SW 1271 (cell line): ENCODE data around the gene BEX4.
"Not testable (repeated sequence)": the region's sequence is repeated elsewhere in the genome, so short reads cannot be mapped to it uniquely, and the experiment has no call there.

ENCODE experiments used
- DNase-seq, 2 experiments: peaks; one replicate each; lab custom pipeline; 2025; lab: John Stamatoyannopoulos, UW

The BEX4 gene, protein sequence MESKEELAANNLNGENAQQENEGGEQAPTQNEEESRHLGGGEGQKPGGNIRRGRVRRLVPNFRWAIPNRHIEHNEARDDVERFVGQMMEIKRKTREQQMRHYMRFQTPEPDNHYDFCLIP

DNA sequence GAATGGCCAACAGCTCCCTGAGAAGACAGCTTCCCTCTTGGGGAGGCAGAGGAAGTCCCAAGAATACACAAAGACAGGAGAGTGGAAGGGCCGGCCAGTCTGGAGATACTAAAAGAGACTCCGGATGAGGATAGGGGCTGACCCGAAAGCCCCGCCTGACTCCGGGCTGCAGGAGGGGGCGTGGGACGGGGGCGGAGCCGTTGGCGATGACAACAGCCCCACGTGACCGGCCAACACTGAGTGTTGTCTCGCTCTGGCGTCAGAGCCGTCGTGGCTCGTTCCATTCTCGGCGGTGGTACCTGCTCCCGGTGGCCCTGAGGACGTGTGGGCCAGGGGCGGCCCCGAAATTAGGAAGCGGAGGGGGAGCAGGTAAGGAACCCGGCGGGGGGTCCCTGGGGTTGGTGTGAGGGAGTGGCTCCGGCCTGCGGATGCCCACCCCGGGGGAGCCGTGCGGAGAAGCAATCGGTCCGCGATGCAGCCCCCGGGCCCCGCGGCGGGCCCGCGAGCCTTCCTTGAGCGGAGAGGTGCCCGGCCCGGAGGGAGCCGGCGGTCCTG, at the start of gene BEX4:
BEX4 (plus strand) TSS at position 239 of the 555 bp plus-strand sequence. CDS start 1,046 bp downstream, outside the sequence.
- DNase-seq = peak; percentile 15 to 26

DNA sequence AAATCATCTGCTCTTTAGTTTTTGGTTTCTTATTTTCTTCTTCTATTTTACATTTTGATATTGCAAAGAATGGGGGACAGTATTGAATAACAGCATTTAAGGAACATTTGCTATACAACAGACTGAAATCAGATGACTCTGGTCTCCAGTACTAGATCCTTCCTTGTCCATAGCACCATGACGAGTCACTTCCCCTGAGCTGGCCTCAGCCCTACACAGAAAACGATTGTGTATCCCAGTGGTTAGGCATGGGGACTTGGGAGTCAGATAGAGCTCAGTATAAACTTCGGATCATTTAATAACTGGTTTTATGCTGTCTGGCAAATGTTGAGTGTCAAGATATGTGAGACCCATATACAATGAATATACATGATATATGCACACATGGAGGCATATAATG, 44.7 kb upstream of the BEX4 start:
- peak in 1 of 2 experiments; percentile 2 for DNase-seq

DNA sequence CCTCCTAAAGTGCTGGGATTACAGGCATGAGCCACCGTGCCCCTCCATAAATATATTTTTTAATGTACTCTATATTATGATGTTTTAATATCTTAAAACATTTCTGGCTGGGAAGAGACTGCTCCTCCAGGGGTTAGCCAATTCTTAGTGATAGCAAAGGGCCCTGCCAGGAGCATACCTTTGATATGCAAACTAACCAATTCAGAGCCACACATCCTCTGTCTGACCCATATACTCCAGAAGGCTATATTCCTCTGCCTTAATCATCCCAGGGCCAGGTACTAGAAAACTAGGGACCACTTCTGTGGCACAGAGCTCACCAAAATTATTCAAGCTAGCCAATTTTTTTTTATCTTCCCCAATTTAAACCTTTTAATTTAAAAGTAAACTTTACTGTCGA, 43.6 kb upstream of the BEX4 start:
- no peak for DNase-seq

DNA sequence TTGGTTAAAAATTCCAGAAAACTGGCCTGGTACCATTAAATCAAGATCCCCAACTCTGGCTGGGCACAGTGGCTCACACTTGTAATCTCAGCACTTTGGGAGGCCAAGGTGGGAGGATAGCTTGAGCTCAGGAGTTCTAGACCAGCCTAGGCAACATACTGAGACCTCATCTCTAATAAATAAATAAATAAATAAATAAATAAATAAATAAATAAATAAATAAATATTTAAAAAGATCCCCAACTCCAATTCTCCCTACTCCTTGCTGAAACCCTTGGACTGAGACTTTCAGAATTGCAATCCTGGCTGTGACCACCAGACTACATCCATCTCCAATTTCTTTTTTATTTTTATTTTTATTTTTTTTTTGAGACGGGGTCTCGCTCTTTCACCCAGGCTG, 39.7 kb upstream of the BEX4 start:
- DNase-seq = not testable (repeated sequence)

DNA sequence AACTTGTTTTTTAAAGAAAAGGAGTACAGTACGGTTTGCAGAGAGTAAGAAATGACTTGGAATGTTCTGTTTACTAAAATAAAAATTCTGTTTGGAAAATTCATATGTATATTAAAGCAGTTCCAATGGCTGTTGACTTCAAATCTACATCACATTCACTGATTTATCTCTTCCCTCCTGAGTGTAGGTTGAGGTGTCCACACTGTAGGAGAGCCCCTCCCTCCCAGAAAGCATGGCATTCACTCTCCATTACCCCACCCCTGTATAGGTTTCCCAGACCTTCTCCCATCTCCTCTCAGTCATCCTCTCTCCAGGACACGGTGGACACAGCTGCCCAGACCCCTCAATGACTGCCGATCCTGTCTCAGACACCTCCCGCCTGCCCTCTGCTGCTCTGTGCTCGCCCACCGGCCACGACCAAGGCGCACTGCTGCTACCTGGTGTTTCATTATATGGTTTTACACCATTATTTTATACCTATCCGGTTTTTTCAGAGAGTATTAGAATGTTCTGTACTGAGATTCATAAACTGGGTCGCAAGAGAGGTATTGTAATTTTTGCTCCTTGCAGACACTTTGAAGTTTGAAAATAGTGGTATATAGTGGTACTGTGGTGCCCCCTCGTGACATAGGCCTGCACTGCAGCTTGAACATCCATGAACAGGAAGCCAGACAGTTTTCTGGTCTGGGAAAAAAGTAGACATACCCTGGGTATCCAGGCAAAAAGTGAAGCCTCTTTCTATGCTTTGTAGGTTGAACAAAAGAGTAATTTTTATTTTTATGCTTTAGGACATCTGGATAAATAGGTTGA, 38.8 kb upstream of the BEX4 start:
- DNase-seq = no peak

DNA sequence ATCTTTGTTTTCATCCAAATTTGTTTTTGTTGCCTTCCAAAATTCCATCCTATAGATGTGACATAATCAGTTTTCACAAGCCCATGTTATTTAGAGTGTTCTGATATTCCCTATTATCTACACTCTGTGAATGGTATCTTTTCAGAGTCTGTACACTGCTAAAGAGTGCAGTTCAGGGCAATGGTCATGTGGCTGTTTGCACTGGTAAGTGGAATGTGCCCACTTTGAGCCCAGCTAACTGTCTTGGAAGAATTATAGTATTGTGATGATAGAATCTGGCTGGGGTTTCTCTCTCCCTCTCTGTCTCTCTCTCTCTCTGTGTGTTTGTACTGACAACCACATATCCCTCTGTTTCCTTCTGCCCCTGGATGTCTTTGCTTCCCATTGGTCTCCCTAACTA, 37.4 kb upstream of the BEX4 start:
- no peak for DNase-seq

DNA sequence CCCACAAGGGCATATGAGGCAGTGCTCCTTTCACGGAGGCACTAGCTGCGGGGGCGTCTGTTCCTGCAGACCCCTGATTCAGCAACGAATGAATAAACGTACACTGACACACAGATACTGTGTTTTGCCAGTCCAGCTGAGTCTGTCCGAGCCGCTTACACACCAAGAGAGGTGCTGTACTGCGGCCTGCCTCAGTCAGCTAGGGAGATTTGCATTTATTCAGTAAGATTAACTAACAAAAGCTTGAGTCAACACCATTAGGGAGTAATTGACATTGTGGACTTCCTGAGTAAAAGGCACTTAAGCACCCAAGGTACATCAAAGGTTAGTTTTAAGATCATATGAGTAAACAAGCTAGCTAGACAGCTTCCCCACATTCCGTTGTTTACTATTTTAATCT, 31.0 kb upstream of the BEX4 start:
- no peak for DNase-seq

DNA sequence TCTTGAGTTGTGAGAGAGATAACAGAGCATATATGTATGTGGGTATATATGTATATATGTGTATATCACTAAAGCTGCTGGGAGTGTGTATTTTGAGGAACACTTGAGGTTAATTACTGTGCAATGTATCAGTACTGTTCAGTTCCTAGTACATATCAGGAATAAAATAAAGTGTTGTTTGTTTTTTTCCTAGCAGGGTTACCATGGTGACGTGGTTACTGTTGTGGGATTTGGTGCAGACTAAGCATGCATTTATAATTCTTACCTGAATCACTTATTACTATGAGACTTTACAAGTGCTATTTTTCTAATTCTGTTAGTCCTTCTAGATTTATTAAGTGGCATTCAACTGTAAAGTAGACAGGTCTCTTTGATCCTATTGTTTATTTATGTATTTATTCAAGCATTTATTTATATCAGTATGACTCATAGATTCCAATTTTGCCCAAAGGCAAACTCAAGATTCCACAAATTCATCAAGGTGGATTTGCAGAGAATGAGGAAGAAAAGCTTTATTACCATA, 26.9 kb upstream of the BEX4 start:
- DNase-seq = no peak

DNA sequence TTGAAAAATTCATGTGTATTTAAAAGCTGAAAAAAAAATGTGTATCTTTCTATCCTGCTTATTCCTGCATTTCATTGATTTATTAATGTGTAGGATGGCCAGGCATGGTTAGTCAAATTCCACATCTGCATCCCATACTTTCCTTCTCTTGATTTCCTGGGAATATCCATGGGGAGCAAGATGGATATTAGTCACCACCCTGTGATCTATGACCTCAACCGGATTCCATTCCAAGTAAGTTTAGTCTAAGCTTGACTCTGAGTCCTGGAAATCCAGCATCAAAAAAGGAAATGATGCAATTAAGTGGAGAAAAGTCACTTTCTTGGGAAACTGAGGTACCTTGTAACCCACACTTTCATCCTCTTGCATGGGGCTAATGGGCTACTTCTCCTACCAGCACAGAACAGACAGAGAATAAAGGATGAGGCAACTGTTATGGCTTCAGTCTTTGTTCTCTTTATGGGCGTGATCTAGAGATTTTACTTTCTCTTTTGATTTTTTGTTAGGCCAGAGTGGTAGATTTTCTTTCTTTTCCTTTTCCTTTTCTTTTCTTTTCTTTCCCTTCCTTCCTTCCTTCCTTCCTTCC, 17.1 kb upstream of the BEX4 start:
- DNase-seq = no peak

DNA sequence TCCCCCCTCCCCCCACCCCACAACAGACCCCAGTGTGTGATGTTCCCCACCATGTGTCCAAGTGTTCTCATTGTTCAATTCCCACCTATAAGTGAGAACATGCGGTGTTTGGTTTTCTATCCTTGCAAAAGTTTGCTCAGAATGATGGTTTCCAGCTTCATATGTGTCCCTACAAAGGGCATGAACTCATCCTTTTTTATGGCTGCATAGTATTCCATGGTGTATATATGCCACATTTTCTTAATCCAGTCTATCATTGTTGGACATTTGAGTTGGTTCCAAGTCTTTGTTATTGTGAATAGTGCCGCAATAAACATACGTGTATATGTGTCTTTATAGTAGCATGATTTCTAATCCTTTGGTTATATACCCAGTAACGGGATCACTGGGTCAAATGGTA, 16.2 kb upstream of the BEX4 start:
- not testable (repeated sequence) for DNase-seq

DNA sequence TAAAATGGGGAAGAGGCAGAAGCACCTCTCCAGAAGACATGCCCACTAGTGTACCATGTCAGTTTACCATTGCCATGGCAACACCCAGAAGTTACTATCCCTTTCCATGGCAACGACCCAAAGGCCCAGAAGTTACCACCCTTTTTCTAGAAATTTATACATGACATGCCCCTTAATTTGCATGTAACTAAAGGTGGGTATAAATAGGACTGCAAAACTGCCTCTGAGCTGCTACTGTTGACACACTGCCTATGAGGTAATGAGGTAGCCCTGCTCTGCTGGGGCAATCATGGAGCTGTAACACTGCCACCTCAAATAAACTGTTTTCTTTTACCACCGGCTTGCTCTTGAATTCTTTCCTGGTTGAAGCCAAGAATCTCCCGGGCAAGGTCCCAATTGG, 13.9 kb upstream of the BEX4 start:
- DNase-seq = no peak

DNA sequence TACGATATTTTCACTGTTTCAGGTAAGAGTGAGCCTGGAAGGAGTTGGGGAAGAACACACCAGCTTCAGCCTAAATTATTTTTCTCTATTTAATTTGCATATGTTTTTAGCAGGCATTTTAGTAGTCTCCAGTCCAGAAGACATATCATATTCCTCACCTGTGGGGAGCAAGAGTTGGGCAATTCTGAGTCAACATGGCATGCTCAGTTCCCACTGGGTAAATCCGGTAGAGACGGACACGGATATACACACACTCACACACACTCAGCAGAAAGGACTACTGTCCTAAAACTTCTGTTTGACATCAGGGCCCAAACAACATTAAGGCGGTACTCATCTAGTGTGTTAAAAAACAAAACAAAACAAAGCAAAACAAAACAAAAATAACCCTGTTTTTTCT, 4.9 kb upstream of the BEX4 start:
- DNase-seq = no peak

DNA sequence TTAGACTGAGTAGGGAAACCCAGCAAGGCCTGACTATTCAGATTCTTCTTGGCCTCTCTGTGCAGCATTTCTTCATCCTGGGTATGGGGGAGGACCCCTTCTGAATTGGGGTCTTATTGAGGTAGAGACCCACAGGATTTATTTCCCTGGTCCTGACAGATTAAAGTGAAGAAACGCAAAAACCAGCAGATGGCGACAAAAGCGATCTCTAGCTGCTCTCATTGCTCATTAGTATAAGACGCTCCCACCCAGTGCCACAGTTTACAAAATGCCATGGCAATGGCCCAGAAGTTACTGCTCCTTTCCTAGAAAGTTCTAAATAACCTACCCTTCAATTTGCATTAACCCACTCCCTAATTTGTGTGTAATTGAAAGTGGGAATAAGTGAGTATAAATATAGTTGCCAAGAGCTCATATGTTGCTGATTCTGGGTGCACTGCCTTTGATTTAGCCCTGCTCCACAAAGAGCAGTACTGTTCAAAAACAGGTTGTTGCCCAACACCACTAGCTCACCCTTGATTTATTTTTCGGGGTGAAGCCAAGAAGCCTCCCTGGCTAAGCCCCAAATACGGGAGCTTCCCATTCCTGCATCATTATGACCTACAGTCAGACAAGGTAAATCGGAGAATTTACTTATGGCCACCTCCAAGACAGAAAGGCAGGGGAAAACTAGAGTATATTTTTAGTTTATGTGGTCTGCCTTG, 3.7 kb upstream of the BEX4 start:
- DNase-seq = peak in 1 of 2 experiments; percentile 1

DNA sequence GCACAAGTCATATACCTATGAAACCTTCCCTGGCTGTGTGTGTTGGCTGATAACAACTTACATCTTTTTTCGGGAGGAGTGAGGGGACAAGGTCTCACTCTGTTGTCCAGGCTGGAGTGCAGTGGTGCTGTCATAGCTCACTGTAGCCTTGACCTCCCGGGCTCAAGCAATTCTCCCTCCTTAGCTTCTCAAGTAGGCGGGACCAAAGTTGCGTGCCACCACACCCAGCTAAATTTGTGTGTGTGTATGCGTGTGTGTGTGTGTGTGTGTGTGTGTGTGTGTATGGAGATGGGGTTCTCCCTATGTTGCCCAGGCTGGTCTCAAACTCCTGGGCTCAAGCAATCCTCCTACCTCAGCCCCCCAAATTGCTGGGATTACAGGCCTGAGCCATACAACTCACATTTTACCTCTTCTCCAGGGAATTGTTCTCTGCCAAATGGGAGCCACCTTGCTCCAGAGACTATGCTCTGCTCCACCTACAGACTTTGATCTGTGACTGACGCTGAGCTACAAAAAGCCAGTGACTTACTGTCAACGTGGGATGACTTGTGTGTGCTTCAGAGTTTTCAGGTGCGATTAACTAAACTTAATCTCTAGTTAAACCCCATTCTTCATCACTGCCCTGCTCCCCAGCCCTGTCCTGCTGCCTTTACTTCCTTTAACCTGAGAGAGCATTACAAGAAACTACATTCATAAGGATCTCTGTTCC, 2.0 kb upstream of the BEX4 start:
- DNase-seq = no peak

DNA sequence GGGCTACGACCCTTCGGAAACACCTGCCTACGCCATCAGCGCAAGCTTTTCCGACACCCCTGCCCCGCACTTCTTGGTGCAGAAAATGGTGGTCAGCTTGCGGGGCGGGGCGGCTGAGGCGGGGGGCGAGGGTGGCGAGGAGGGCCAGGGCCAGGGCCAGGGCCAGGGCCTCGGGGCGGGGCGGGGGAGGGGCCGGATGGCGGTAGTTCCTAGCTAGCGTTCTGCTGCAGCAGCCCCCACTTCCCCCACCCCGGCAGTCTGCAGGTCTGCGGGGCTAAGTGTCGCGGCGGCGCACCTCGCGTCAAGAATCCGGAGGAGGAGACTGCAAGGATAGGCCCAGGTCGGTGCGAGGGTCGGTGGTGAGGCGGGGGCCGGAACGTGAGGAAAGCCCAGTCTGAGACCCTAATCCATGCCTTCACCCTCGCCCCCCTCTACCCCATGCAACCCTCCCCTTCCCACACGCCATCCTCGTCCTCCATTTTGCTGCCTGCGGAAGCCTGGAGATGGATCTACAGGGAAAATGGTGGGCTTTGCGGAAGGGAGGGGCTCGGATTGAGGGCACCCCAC, 600 bp downstream of the BEX4 start:
- DNase-seq = peak in 1 of 2 experiments; percentile 24

DNA sequence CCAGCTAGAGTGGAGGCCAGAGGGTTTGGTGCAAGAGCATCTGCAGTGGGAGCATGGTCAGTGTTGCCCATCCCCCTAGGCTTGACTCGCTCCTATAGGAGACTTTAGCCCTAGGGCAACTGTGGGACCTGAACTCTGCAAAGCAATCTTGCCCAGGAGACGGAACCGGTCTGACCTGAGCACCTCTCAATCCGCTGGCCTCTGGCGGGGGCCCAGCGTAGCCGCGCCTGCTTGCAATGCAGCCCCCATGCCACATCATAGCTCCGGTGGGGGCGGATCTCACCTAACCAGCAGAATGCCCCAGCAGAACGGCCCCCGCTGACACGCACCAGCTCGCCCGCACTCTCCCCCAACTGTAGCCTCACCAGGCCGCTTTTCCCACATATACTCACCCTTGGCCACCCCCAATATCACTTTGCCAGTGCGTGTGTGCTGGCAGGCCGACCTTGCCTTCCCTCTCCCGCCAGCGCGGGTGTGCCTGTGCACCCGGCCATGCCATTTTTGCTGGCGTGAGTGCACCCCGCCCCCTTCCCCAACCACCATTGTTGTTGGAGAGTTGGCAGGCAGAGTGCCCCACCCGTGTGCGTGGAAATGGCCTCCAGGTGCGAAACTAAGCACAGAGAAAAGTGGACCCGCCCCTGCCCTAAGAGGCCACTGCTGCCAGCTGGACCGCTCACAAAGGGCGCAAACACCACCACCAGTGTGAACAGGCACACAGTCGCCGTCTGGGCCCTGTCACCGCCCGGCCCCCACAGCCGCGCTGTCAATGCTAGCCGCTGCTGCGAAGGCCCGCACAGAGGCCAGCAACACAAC, 5.8 kb downstream of the BEX4 start:
- DNase-seq = no peak

DNA sequence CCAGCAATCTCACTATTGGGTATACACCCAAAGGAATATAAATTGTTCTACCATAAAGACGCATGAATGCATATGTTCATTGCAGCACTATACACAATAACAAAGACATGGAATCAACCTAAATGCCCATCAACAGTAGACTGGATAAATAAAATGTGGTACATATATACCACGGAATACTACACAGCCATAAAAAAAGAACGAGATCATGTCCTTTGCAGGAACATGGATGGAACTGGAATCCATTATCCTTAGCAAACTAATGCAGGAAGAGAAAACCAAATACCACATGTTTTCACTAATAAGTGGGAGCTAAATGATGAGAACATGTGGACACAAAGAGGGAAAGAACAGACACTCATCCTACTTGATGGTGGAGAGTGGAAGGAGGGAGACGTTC, 11.0 kb downstream of the BEX4 start:
- DNase-seq = not testable (repeated sequence)

DNA sequence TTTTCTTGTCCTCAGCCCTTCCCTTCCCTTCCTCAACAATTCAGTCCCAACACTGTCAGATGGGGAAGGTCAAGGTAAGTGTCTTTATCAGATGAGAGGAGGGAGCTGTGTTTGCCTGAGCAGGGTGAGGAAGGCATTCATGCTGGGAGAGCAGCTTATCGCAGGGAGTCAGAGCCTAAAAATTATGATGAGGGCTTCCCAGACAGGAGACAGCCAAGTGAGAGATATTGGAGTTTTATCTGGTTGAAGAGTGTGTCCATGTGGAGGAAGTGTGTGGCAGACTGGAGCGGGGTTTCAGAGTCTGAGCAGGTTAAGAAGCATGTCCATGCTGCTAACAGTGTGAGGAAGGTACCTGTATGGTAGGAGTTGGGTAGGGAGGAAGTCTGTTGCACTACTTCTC, 18.4 kb downstream of the BEX4 start:
- DNase-seq = no peak

DNA sequence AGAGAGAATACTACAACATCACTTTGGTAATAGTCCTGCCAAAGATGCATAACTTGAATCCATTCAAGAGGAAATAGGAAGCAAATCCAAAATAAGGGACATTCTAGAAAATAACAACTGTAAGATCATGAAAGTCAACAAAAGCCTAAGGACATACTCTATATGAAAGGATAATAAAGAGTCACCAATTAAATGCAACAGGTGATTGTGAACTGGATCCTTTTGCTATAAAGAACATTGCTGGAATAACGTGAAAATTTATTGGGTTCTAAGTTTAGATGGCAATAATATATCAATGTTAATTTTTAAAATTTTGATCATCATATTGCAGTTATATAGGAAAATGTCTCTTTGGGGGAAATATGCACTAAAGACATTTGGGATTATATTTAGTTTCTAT, 20.0 kb downstream of the BEX4 start:
- DNase-seq = no peak

DNA sequence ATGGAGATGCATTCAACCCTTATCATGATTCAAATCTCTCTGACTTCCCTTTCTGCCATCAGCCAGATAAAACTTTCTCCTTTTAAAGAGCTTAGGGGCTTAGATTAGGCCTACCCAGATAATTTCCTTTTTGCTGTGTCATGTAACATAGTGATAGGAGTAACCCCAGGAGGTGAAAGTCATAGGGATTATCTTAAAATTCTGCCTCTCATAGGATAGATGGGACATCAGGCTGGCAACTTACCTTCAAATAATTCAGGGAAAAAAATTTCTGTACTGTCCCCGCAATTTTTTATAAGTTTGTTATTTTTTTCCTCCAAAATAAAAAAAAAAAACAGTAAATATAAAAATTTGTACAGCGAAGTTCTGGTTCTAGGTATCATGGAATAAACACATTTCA, 20.7 kb downstream of the BEX4 start:
- DNase-seq = not testable (repeated sequence)
